ENCODE results near the gene CASP10.

CASP10 gene

GRCh38 chr2:201196803-201197202 is 13.9 kb downstream of the CASP10 start:
- no peak for DNase-seq (ENCODE audit: low spot score)

DNA sequence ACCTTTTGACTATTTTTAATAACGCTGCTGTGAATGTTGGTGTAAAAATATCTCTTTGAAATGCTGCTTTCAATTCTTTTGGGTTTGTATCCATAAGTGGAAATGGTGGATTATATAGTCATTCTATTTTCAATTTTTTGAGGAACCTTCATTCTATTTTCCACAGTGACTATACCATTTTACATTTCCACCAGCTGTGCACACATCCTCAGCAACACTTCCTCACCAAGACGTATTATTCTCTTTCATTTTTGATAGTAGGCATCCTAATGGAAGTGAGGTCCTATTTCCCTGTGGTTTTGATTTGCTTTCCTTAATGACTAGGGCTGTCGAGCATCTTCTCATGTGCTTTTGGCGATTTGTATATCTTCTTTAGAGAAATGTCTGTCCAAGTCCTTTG is 14.8 kb downstream of the CASP10 start:
- no peak for DNase-seq (ENCODE audit: low spot score)

- no peak for DNase-seq (ENCODE audit: low spot score)
Measured at GRCh38 chr2:201199847-201200246, 16.9 kb downstream of the CASP10 start.

- DNase-seq (ENCODE audit: low spot score): no peak
Measured at GRCh38 chr2:201200345-201200744, 17.4 kb downstream of the CASP10 start.

DNA sequence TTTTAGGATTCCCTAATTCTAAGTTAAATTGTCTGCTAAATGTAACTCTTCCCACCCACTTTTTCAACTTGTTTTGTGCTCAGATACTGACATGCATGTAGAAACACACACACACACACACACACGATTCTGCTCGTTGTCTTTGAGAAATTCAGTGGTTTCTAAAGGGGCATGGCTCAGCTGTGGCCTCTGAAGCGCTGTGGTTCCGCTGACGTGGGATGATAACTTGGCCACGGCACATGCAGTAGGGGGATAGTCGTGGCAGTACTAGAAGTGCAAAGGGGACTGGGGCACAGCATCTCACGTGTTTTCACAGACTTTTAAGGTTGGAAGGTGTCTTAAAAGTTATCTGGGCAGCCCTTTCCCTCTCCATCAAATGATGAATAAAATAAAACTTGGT is 18.4 kb downstream of the CASP10 start:
- DNase-seq (ENCODE audit: low spot score): no peak

DNA sequence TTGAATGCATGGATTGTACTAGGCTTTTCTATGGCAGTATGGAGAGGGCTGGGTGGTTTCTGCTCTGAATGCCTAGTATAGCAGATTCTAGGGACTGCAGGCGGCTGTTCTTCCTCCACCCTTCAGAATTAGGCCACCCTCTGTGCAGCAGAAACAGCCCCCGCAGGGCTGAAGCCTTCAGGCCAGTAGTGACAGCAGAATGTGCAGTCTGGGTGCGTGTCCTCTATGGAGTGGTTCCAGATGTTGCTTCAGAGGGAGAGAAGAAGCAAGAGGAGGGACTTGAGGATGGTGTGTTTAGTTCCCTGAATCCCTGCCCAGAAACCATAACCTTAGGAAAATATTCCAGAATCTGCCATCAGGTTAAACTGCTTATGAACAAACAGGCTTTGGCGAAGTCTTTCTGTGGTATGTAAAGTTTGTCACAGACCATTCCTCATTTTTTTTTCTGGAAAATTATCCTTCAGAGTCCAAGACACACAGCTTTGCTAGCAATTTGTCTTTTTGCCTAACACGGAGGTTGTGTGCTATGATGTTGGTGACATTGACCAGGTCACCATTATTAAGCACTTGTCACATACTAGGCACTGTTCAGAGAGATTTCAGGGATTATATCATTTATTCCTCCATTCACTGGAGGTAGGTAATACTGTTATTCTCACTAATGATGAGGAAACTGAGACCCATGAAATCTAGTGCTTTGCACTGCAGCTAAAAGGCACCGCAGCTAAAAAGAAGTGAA is 21.1 kb downstream of the CASP10 start:
- no peak for DNase-seq (ENCODE audit: low spot score)

- no peak for DNase-seq (ENCODE audit: low spot score)
Measured at GRCh38 chr2:201204655-201205514, 21.9 kb downstream of the CASP10 start.

DNA sequence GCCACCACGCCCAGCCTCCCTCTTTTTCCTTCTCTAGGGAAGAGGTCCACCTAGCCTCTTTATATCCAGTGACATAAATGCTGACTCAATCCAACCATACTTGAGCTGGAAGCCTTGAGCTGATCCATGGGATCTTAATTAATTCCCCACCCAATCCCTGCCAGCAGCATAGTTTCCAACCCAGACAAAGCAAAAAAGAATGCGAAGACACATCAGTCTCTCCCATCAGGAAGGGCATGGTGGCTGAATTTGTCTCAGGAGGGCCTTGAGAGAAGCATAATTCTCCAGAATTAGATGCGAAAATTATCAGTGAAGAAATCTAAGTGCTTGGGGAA is 22.5 kb downstream of the CASP10 start:
- DNase-seq (ENCODE audit: low spot score): no peak

DNA sequence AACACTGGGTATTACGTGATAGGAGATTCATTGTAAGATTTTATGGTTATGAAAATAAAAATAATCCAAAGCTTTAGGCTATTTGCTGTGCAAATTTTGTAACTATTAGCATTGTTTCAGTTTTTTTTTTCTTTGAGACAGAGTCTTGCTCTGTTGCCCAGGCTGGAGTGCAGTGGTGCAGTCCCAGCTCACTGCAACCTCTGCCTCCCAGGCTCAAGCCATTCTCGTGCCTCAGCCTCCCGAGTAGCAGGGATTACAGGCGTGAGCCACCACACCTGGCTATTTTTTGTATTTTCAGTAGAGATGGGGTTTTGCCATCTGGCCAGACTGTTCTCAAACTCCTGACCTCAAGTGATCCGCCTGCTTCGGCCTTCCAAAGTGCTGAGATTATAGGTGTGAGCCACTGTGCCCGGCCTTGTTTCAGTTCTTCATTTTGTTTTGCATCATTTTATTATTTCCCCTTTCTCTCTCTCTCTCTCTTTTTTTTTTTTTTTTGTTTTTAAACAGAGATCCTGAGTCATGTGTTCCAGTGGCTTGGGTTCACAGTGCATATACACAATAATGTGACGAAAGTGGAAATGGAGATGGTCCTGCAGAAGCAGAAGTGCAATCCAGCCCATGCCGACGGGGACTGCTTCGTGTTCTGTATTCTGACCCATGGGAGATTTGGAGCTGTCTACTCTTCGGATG is 25.8 kb downstream of the CASP10 start:
- DNase-seq (ENCODE audit: low spot score): no peak

DNA sequence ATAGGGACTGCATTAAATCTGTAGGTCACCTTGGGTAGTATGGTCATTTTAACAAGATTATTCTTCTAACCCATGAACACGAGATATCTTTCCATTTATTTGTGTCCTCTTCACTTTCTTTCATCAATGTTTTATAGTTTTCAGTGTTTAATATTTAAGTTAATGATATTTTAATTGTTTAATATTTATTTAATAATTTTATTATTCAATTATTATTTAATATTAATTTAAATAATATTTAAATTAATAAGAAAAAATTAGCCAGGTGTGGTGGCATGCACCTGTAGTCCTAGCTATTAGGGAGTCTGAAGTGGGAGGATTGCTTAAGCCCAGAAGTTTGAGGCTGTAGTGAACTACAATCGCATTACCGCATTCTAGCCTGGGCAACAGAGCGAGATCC is 33.0 kb downstream of the CASP10 start:
- DNase-seq (ENCODE audit: low spot score): no peak

- no peak for DNase-seq (ENCODE audit: low spot score)
Measured at GRCh38 chr2:201216918-201217317, 34.0 kb downstream of the CASP10 start.

DNA sequence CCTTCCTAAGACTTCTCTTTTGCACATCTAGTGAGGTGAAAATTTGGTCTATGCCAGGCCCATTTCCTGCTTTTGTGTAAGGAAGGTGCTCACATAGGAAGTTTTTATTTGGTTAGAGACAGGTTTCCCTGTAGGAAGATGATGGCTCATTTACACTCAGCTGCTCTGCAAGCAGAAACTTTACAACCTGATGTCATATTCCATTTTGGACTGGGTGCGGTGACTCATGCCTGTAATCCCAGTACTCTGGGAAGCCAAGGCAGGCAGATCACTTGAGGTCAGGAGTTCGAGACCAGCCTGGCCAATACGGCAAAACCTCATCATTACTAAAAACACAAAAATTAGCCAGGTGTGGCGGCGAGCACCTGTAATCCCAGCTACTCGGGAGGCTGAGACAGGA is 35.8 kb downstream of the CASP10 start:
- no peak for DNase-seq (ENCODE audit: low spot score)

DNA sequence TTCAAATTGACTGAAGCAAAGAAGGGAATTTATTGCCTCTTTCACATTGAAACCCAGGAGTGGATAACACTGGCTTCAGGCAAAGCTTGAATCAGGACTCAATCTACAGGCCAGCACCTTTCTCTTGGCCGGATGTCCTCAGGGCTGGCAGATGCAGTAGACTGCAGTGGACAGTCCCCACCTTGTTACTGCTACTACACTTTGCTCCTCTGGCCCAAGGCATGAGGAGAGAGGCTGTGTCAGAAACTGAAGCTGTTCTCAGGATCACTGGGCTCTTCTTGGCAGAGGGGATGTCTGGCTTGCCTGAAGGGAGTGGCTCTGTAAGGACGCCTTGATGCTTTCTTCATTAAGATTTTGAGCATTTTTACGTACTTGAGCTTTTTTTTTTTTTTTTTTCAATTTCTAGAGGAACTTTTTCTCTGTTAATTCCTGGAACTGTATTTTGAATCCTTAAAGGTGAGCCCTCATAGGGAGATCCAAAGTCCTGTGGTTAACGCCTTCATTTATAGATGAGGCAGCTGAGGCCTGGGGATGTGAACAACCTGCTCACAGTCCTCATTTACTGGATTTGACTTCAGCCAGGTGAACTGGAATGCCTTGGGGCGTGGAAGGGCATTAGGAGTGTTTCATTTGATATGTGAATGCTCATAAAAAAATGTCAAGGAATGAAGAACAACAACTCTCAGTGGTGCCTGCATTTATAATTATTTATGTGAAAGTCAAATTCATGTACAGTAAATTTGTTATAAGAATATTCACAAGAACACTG is 36.6 kb downstream of the CASP10 start:
- no peak for DNase-seq (ENCODE audit: low spot score)

- DNase-seq (ENCODE audit: low spot score): no peak
Measured at GRCh38 chr2:201220102-201220570, 37.2 kb downstream of the CASP10 start.

DNA sequence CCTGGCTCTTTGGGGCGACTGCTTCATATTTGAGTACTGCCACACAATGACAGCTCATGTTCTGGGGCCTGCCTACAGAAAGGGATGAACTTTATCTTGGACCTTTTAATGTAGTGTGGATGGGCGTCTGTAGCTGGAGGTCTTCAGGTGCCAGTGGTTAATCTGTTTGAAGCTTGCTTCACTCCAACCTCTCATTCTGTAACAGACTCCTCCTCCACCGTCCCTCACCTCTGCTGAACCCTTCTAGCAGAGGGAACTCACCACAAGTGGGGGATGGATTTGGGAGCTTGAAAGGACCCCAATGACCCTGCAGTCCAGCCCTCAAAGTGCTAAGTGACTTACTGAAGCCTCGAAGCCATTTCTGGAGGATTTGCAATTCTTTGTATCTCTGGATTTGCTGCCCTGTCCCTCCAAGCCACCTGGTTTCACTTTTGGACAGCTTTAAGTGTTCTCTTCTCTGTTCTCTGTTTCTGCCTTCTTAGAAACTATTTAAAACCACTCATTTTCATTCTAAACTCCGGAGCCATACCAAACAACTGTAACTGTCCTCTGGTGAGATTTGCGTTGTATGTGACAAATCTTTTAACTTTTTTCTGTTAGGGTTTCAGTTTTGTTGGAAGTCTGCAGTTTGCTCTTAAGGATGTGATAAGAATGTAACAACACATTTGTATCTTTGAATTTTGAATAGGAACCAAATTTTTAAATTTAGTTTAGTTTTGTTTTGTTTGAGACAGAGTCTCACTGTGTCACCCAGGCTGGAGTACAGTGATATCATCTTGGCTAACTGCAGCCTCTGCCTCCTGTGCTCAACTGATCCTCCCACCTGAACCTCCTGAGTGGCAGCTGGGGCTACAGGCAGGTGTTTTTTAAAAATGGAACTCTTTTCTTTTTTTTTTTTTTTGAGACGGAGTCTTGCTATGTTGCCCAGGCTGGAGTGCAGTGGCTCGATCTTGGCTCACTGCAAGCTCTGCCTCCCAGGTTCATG is 40.4 kb downstream of the CASP10 start:
- no peak for DNase-seq (ENCODE audit: low spot score)

GRCh38 chr2:201228271-201228911 is 45.5 kb downstream of the CASP10 start:
- no peak for DNase-seq (ENCODE audit: low spot score)

DNA sequence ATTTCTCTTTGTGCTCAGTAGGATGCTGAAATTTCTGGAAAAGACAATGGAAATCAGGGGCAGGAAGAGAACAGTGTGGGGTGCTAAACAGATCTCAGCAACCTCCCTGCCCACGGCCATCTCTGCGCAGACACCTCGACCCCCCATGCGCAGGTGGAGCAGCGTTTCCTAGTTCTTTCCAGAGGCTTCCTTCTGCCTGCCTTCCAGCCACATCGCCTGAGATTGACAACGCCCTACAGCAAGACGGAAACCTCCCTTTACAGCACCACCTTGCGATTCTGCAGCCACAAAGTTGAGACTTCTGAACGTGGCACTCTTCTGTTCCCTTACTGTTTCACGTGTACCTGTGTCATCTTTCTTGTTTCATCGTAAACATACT is 46.0 kb downstream of the CASP10 start:
- DNase-seq (ENCODE audit: low spot score): no peak

DNA sequence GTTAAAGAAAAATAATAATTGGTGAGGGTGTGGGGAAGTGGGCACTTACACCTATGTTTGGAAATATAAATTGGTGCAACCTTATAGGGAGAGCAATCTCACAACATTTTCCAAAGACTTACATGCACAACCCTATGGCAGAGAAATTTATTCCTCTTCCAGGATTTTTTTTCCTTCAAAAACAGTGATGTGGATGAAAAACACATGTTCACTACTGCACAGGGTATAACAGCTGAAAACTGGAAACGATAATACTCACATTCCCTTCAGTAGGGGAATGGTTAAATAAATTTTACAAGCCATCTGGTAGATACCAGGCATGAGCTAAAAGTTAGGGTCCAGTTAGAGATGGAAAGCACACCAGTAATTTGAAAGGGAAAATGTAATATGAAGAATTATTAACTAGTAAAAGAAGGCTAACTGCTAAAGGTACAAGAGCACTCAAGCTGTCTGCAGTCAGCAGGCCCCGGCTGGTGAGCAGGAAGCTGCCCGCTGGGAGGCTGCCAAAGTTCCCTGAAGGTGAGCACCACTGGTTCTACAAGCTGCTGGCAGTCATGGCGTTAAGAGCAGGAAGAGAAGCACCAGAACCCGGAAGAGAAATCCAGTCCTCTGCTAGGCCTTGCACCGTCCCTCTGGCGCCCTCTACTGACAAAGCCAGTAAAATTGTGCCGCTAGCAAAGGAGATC is 49.0 kb downstream of the CASP10 start:
- peak; percentile 93 for DNase-seq (ENCODE audit: low spot score)

DNA sequence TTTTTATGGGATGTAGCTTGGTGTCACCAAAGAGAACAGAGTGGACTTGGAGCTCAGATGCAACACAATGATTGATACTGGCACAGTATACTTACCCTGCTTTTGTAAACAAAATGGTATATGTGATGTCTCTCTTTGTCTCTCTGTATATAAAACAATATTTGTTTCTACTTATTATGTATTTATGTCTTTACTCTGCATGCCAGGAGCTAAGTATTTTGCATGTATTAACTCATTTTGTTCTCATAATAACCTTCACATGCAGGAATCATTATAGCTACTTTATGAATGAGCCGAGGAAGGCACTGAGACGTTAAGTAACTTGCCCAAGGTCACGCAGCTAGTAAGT is 49.5 kb downstream of the CASP10 start:
- DNase-seq (ENCODE audit: low spot score): no peak

All from COLO829 (cell line).